CD4-positive, CD25-positive, alpha-beta regulatory T cell (primary cell): ENCODE results near the gene CTNNA2. TPM values are rescaled to one million over a fixed set of nuclear protein-coding genes. Genes with fewer than 3 reads are reported as not detected.

Experiments
- ATAC-seq, 2 donors: fragments of 150-1000 bp; cut with Tn5 transposase; one replicate each; pipeline ENCODE4 v1.10.0; 2021; ENCODE audit warnings: low read depth in 2 of 2, moderate number of reproducible peaks in 2 of 2, moderate library complexity in 1 of 2
- DNase-seq, 3 donors: peaks; one replicate each; pipeline versions ENCODE4 v3.0.0 to v3.0.0-alpha.2; 2012 to 2022; ENCODE audit warnings: mixed read lengths in 1 of 3
- H3K27ac ChIP-seq: one replicate; pipeline ENCODE4 v1.7.0; 2013; ENCODE audit warnings: mild to moderate bottlenecking, low read length; ENCODE audit not compliant: insufficient read depth, poor library complexity, severe bottlenecking
- H3K27me3 ChIP-seq: one replicate; pipeline ENCODE4 v1.7.0; 2013; ENCODE audit warnings: low read length; ENCODE audit not compliant: control insufficient read depth, insufficient read depth
- H3K36me3 ChIP-seq: one replicate; pipeline ENCODE4 v1.7.0; 2013; ENCODE audit warnings: mild to moderate bottlenecking, low read length, moderate library complexity; ENCODE audit not compliant: control insufficient read depth, insufficient read depth
- H3K4me1 ChIP-seq: 2 replicates; pipeline ENCODE4 v1.7.0; 2013; ENCODE audit warnings: mild to moderate bottlenecking, low read length; ENCODE audit not compliant: insufficient read depth, control insufficient read depth, poor library complexity, severe bottlenecking
- H3K4me3 ChIP-seq: one replicate; pipeline ENCODE4 v1.7.0; 2013; ENCODE audit warnings: low read depth, mild to moderate bottlenecking, low read length, moderate library complexity
- H3K9me3 ChIP-seq, 2 experiments: 1 replicate in 1 of 2; 2 replicates in 1 of 2; pipeline ENCODE4 v1.7.0; 2013; ENCODE audit warnings: low read length in 2 of 2, mild to moderate bottlenecking in 1 of 2, moderate library complexity in 1 of 2; ENCODE audit not compliant: control insufficient read depth in 2 of 2
- H3K27ac Mint-ChIP-seq, 3 donors: one replicate each; pipeline ENCODE4 v1.8.0; 2020 to 2022; ENCODE audit warnings: mild to moderate bottlenecking in 3 of 3, mixed read lengths in 3 of 3, moderate library complexity in 2 of 3
- H3K27me3 Mint-ChIP-seq: one replicate; pipeline ENCODE4 v1.8.0; 2022; ENCODE audit warnings: mild to moderate bottlenecking, mixed read lengths
- H3K36me3 Mint-ChIP-seq: one replicate; pipeline ENCODE4 v1.8.0; 2020; ENCODE audit warnings: mixed read lengths
- H3K4me1 Mint-ChIP-seq, 4 donors: one replicate each; pipeline ENCODE4 v1.8.0; 2020 to 2022; ENCODE audit warnings: mixed read lengths in 4 of 4, mild to moderate bottlenecking in 1 of 4
- H3K4me3 Mint-ChIP-seq, 4 donors: one replicate each; pipeline ENCODE4 v1.8.0; 2020 to 2022; ENCODE audit warnings: mild to moderate bottlenecking in 4 of 4, mixed read lengths in 4 of 4, moderate library complexity in 3 of 4
- H3K9me3 Mint-ChIP-seq, 7 donors: one replicate each; pipeline ENCODE4 v1.8.0; 2020 to 2022; ENCODE audit warnings: mixed read lengths in 7 of 7, mild to moderate bottlenecking in 3 of 7, moderate library complexity in 2 of 7
- polyA plus RNA-seq, 4 donors: library from polyadenylated mRNA; unstranded; fragments of 300-500 nt; fragmentation: Illumina TruSeq; gene quantifications; one replicate each; pipeline ENCODE4 v1.2.3, GENCODE V29; 2021
- total RNA-seq: library from RNA; stranded (reverse); gene quantifications from one replicate; pipeline ENCODE4 v1.2.3, GENCODE V29; 2022

Gene CTNNA2
- total and polyA plus RNA-seq, 5 donors from 2014 or later = not detected

DNA sequence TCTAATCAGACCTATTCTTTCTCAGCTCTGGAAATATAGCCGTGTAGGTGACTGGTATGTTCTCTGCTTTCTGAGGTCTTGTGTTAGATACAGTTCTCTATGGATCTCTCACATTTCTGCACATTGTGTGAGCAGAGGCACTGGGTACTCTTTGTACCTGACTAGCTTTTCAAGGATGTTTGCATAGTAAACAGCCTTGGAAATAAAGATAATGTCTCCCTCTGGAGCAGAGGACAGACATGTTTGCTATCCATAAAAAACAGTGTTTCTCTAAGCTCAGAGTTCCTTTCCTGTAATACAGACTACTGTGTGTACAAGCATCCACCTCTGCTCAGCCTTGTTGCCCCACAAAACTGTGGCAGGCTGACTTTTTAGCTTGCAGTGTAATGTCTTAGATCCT, 279.2 kb downstream of the CTNNA2 start:
- ATAC-seq (no peak), DNase-seq (no peak)
- H3K4me3 ChIP-seq = no peak overlapping the region
- no peak overlapping the region for H3K27ac Mint-ChIP-seq
- no peak overlapping the region for H3K27ac ChIP-seq
- H3K27me3 ChIP-seq = no peaks in the 10 kb centered on the region
- no peak overlapping the region for H3K4me3 Mint-ChIP-seq
- no peaks in the 10 kb centered on the region for H3K4me1 Mint-ChIP-seq
- H3K36me3 ChIP-seq = no peaks in the 10 kb centered on the region
- peaks cover 0 to 7% (median 3%) of the 10 kb centered on the region in 7 donors for H3K9me3 Mint-ChIP-seq
- no peaks in the 10 kb centered on the region for H3K4me1 ChIP-seq
- H3K36me3 Mint-ChIP-seq = no peaks in the 10 kb centered on the region
- H3K27me3 Mint-ChIP-seq = no peaks in the 10 kb centered on the region
- no peaks in the 10 kb centered on the region for H3K9me3 ChIP-seq

- no peaks in the 10 kb centered on the region for H3K27me3 Mint-ChIP-seq
- DNase-seq = no peak
- no peak for ATAC-seq
- Histone ChIP-seq H3K4me1 (no peaks in the 10 kb centered on the region), H3K27ac (no peak overlapping the region), H3K27me3 (no peaks in the 10 kb centered on the region), H3K4me3 (no peak overlapping the region), H3K9me3 (no peaks in the 10 kb centered on the region), H3K36me3 (no peaks in the 10 kb centered on the region)
- H3K27ac Mint-ChIP-seq = no peak overlapping the region
- no peaks in the 10 kb centered on the region for H3K4me1 Mint-ChIP-seq
- no peaks in the 10 kb centered on the region for H3K36me3 Mint-ChIP-seq
- peaks cover 0 to 7% (median 3%) of the 10 kb centered on the region in 7 donors for H3K9me3 Mint-ChIP-seq
- no peak overlapping the region for H3K4me3 Mint-ChIP-seq
Measured at GRCh38 chr2:79793006-79793405, 280.2 kb downstream of the CTNNA2 start.

DNA sequence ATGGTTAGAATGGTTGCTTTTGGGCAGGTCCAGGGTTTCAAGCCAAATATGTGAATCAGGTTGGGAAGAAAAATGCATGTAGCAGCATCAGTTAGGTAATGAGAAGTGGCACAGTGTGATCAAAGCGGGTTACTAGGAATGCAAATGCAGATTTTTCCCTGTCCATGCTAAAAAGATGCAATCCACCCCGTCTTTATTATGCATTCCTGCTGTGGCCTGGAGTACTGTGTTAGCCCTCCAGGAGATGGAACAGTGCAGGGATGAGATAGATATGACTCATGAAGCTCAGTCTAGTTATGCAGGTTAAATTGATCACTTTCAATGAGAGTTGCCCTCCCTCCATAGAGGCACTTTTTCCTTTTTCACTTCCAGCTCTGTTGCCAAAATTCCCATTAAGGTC, 283.8 kb downstream of the CTNNA2 start:
- Histone ChIP-seq H3K27me3 (no peaks in the 10 kb centered on the region), H3K4me1 (no peaks in the 10 kb centered on the region), H3K9me3 (peaks cover 0 to 4% of the 10 kb centered on the region in 2 experiments), H3K36me3 (no peaks in the 10 kb centered on the region), H3K4me3 (no peak overlapping the region), H3K27ac (no peak overlapping the region)
- Mint-ChIP-seq H3K27ac (no peak overlapping the region), H3K4me3 (no peak overlapping the region), H3K4me1 (no peaks in the 10 kb centered on the region), H3K27me3 (no peaks in the 10 kb centered on the region), H3K9me3 (peaks cover 0 to 11% (median 6%) of the 10 kb centered on the region in 7 donors), H3K36me3 (no peaks in the 10 kb centered on the region)
- ATAC-seq (no peak), DNase-seq (no peak)

GRCh38 chr2:79798776-79799175, 285.9 kb downstream of the CTNNA2 start:
- Histone ChIP-seq H3K4me1 (no peaks in the 10 kb centered on the region), H3K4me3 (no peak overlapping the region), H3K36me3 (no peaks in the 10 kb centered on the region), H3K27me3 (no peaks in the 10 kb centered on the region), H3K27ac (no peak overlapping the region), H3K9me3 (peaks cover 0 to 4% of the 10 kb centered on the region in 2 experiments)
- ATAC-seq = no peak
- DNase-seq = no peak
- H3K27me3 Mint-ChIP-seq = no peaks in the 10 kb centered on the region
- no peak overlapping the region for H3K4me3 Mint-ChIP-seq
- H3K9me3 Mint-ChIP-seq = peaks cover 0 to 14% (median 6%) of the 10 kb centered on the region in 7 donors
- H3K36me3 Mint-ChIP-seq = no peaks in the 10 kb centered on the region
- no peaks in the 10 kb centered on the region for H3K4me1 Mint-ChIP-seq
- H3K27ac Mint-ChIP-seq = no peak overlapping the region

GRCh38 chr2:79799729-79800128, 286.9 kb downstream of the CTNNA2 start:
- ATAC-seq (no peak), DNase-seq (no peak)
- Histone ChIP-seq H3K27ac (no peak overlapping the region), H3K27me3 (no peaks in the 10 kb centered on the region), H3K9me3 (peaks cover 0 to 4% of the 10 kb centered on the region in 2 experiments), H3K4me1 (no peaks in the 10 kb centered on the region), H3K36me3 (no peaks in the 10 kb centered on the region), H3K4me3 (no peak overlapping the region)
- H3K4me1 Mint-ChIP-seq = no peaks in the 10 kb centered on the region
- peaks cover 0 to 14% (median 6%) of the 10 kb centered on the region in 7 donors for H3K9me3 Mint-ChIP-seq
- H3K27ac Mint-ChIP-seq = no peak overlapping the region
- no peak overlapping the region for H3K4me3 Mint-ChIP-seq
- no peaks in the 10 kb centered on the region for H3K27me3 Mint-ChIP-seq
- no peaks in the 10 kb centered on the region for H3K36me3 Mint-ChIP-seq

DNA sequence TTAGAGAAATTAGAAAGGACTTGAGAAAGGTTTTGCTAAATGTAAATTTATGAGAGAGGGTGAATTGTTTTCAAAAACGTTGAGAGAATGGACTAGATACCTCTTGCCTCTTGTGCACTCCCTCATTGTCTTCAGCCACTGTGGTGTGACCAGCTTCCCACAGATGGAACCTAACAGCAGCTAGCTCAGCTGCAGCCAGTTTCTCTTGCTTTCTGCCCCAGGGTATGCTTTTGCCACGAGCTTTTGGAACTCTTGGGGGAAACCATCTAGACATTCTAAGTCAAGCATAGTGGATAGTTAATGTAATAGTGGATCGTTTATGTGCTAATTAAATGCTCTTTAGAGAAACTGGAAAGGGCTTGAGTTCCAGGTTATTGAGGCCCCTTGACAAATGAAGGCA, 288.2 kb downstream of the CTNNA2 start:
- H3K27me3 Mint-ChIP-seq = no peaks in the 10 kb centered on the region
- H3K4me3 Mint-ChIP-seq = no peak overlapping the region
- ATAC-seq (no peak), DNase-seq (no peak)
- no peaks in the 10 kb centered on the region for H3K4me1 Mint-ChIP-seq
- Histone ChIP-seq H3K9me3 (peaks cover 0 to 4% of the 10 kb centered on the region in 2 experiments), H3K4me3 (no peak overlapping the region), H3K36me3 (no peaks in the 10 kb centered on the region), H3K4me1 (no peaks in the 10 kb centered on the region), H3K27me3 (no peaks in the 10 kb centered on the region), H3K27ac (no peak overlapping the region)
- no peak overlapping the region for H3K27ac Mint-ChIP-seq
- H3K36me3 Mint-ChIP-seq = no peaks in the 10 kb centered on the region
- H3K9me3 Mint-ChIP-seq = peaks cover 0 to 15% (median 6%) of the 10 kb centered on the region in 7 donors

GRCh38 chr2:79817288-79817687, 304.4 kb downstream of the CTNNA2 start:
- Histone ChIP-seq H3K27me3 (no peaks in the 10 kb centered on the region), H3K27ac (no peak overlapping the region), H3K36me3 (no peaks in the 10 kb centered on the region), H3K4me1 (no peaks in the 10 kb centered on the region), H3K9me3 (no peaks in the 10 kb centered on the region), H3K4me3 (no peak overlapping the region)
- peak overlapping the region in 1 of 3 donors; percentile 43 for H3K27ac Mint-ChIP-seq
- DNase-seq = no peak
- H3K9me3 Mint-ChIP-seq = peaks cover 1 to 18% (median 4%) of the 10 kb centered on the region in 7 donors
- no peaks in the 10 kb centered on the region for H3K4me1 Mint-ChIP-seq
- peak overlapping the region in 1 of 4 donors; percentile 54 for H3K4me3 Mint-ChIP-seq
- no peaks in the 10 kb centered on the region for H3K36me3 Mint-ChIP-seq
- no peaks in the 10 kb centered on the region for H3K27me3 Mint-ChIP-seq
- ATAC-seq = no peak

DNA sequence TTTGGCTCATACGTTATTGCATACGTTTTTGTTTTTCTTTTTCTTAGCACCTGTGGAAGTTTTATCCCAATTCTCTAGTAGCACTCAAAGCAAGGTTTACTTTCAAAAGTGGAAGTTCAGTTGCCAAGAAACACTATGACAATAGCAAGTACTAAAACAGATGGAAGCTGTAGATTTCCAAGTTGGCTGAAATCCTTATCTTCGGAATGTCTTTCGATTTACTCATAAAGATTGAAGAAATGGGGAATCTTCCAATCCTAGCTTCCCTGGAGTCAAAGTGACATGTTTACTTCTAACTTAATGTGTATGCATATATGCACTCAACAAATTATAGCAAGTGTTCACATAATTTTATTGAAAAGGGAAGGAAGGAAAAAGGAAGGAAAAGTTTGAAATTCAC, 307.4 kb downstream of the CTNNA2 start:
- Mint-ChIP-seq H3K36me3 (no peaks in the 10 kb centered on the region), H3K27ac (no peak overlapping the region), H3K9me3 (peaks cover 0 to 28% (median 7%) of the 10 kb centered on the region in 7 donors), H3K4me1 (no peaks in the 10 kb centered on the region), H3K4me3 (no peak overlapping the region), H3K27me3 (no peaks in the 10 kb centered on the region)
- H3K4me1 ChIP-seq = no peaks in the 10 kb centered on the region
- no peak overlapping the region for H3K27ac ChIP-seq
- ATAC-seq (no peak), DNase-seq (no peak)
- H3K4me3 ChIP-seq = no peak overlapping the region
- no peaks in the 10 kb centered on the region for H3K36me3 ChIP-seq
- no peaks in the 10 kb centered on the region for H3K9me3 ChIP-seq
- no peaks in the 10 kb centered on the region for H3K27me3 ChIP-seq
